Epidermal melanocyte (primary cell): ENCODE results near the gene FNDC10.
A peak's percentile ranks its signal among the peaks of the same experiment; 100 is the strongest.
"Not testable (repeated sequence)": the region's sequence is repeated elsewhere in the genome, so short reads cannot be mapped to it uniquely, and the experiment has no call there.

Experiments used
- DNase-seq: peaks from one replicate; pipeline ENCODE4 v3.0.0; 2011; ENCODE audit warnings: low spot score; ENCODE audit not compliant: insufficient read length

FNDC10 gene

DNA sequence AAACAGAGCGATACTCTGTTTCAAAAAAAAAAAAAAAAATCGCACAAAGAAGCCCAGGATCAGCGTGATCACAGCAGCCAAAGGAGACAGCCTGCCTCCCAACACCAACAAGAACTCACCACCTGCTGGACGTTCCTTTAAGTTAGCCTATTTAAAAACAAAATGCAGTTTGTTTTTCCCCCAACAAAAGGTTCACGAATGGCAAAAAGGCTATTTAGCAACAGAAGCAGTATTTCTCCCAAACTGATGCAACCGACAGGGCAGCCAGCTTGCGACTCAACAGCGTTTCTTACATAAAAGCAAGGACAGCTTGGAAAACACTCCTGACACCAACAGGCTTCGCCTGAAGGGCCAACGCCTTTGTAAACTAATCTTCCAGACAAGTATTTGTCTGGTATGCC lies 32.0 kb downstream of the FNDC10 start:
- no peak for DNase-seq

DNA sequence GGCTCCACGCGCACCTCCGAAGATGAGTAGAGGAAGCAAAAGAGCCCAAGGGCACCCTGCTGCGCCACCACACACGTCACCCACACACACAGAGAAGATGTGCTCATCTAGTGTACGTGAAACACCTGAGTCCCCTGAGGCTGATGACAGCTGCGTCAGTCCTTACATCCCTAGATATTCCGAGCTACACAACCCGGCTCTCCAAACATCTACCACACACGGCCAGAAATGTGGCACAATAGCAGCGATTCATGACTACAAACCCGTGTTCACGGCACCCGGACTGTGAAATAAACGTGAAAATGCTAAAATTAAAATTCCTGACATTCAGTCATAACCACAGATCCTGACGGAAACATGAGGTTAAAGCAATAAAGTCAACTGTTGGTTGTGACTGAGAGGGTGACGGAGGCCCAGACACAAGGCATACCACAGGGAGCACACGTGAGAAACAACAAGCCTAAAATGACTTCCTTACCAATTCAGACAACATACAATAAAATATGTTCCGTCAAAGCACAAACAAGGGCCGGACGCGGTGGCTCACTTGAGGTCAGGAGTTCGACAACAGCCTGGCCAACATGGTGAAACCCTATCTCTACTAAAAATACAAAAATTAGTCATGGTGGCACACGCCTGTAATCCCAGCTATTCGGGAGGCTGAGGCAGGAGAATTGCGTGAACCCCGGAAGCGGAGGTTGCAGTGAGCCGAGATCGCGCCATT lies 32.6 kb downstream of the FNDC10 start:
- DNase-seq = no peak

DNA sequence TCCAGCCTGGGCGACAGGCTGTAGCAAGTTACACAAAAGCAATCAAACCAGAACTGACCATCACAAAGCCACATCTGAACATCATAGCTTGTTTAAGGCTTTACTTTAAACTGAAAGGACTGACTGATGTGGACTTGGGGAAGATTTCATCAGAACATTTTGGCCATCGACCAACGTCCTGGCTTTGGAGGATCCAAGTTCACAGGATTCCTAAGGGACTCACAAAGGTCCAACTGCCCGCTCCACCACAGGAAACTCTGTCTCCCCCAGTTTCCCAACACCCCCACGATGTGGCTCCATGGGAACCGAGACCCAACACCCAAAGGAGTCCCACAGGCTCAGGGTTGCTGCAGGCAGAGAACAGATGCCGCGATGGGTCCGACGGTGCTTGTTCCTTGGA lies 34.6 kb downstream of the FNDC10 start:
- DNase-seq = no peak

DNA sequence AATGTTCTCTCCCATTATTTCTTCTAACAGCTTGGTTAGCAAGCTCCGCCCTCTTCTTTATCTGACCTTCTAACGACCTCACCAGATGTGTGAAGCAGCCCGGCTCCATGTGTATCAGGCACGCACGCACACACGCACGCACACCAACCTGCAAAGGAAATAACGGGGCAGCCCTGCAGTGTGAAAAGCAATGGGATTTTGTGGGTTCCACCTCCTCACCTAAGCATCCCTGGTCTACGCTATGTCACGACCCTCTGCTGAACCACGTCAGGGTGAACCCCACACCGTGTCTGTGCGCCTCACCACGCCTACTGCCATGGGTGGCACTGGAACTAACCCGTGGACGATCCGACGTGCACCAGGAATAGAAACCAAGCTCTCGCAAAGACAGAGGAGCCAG lies 35.7 kb downstream of the FNDC10 start:
- DNase-seq = no peak

DNA sequence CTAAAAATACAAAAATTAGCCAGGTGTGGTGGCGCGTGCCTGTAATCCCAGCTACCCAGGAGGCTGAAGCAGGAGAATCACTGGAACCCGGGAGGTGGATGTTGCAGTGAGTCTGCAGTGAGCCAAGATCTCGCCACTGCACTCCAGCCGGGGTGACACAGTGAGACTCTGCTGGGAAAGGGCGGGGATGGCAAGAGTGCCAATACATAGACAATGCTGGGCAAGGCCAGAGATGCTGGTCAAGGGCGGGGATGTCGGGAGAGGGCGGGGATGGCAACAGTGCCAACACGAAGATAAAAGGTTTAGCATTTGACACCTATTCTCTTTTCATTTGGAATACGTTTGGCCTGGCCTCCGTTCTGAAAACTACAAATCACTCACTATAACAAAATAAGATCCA lies 36.2 kb downstream of the FNDC10 start:
- no peak for DNase-seq

DNA sequence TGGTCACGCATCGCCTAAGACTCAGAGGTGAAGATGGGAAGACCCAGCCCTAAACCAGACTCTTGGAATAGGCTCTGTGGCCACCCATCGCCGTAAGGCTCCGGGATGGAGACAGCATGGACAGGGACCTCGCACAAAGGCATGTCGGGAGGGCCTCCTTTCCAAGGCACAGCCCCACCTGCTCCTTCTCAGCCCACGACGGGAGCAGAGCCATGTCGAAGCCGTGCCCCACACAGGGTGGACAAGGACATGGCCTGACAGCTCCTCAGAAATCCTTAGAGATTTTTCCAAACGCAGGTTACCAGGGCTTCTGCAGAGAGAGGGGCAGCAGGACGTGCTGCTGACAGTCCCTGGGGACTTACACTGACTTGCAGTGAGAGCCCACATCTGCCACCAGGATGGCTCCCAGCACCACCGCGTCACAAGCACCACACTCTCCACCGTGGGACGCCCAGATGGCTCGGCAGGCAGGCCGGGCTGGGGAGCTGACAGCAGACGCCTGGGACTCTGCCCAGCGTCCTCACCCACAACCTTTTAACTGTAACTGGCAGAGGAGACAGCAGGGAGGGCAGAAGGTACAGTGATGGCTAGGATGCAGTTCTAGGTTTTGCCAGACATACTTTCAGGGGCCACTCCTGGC lies 37.3 kb downstream of the FNDC10 start:
- DNase-seq = no peak

DNA sequence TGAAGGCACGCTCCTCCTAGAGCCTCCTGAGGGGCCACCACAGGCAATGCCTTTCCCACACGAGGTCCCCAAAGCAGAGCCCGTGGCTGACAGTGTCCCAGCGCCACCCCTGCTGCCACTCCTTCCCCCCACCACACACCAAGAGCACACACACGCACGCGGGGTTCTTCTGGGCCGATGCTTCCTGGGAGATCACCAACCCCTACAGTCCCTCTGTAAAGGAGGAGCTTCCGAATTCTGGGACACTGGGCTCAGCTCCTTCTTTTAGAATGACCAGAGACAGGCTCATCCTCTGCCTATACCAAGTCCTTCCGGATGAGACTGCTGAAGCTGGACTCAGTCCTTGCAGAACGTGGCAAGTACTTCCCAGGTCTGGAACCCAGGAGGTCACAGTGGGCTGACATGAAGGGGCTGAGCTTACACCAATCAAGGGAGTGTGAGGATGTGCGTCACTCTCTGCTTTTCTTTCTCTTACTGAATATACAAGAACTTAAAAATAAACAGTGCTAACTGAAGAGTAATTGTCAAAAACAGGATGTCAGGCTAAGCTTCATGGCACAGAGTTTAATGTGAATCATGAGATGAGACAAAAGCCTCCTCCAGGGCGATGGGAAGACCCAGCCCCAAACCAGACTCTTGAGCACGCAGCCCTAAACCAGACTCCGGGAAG lies 38.0 kb downstream of the FNDC10 start:
- DNase-seq = no peak

DNA sequence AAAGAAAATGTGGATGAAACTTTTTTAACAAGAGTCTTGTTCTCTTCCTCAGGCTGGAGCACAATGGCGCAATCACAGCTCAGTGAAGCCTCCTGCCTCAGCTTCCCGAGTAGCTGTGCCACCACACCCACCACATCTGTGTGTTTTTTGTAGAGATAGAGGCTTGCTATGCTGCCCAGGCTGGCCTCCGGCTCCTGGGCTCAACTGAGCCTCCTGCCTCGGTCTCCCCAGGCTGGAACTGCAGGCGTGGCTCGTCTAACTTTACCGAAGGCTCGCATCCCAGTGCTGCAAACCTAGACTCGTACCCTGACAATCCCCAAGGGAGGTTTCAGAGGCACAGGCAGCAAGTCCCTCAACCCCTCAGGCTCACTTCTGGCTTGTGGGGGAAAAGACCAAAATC lies 39.8 kb downstream of the FNDC10 start:
- DNase-seq = no peak

DNA sequence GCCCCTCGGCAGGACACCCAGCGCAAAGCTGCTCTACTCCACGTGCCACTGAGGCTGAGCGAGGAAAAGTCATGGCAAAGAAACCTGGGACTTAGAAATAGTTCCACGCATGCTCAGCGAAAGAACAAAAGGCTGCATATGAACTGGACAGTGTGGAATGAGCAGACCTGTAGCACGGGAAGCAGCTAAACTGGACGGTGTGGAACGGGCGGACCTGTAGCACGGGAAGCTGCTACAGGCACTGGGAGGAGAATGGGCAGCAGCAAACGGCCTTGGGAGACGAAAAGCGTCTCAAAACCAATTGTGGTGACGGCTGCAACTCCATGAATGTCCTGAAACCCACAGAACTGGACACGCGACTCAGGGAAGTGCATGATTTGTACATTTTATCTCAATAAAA lies 40.9 kb downstream of the FNDC10 start:
- no peak for DNase-seq

DNA sequence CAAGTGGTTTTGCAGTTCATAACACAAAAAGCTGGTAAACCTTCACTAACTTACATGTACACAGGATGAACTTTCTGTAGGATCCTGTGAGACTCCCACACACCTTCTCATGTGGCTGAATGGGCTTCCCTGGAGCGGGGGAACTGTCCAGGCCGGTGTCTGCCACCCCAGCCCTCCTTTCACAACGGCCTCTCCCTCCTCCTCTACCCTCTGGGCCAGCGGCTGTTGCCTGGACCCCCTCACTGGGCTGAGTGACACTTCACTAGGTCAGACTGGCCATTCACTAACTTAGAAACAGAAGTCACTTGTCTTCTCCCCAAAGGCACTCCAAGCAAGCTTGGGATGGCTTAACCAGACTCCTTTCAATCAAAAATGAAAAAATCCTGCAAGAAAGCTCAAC lies 41.3 kb downstream of the FNDC10 start:
- DNase-seq = no peak

DNA sequence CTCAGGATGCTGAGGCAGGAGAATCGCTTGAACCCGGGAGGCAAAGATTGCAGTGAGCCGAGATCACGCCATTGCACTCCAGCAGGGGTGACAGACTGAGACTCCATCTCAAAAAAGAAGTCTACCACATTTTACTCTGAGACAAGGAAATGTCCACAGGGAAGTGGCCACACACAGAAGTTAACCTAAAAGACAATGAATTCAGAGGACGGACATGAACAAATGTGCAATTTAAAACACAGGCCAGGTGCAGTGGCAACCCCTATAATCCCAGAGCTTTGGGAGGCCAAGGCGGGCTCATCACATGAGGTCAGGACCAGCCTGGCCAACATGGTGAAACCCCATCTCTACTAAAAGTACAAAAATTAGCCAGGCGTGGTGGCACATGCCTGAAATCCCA lies 42.2 kb downstream of the FNDC10 start:
- DNase-seq = not testable (repeated sequence)

DNA sequence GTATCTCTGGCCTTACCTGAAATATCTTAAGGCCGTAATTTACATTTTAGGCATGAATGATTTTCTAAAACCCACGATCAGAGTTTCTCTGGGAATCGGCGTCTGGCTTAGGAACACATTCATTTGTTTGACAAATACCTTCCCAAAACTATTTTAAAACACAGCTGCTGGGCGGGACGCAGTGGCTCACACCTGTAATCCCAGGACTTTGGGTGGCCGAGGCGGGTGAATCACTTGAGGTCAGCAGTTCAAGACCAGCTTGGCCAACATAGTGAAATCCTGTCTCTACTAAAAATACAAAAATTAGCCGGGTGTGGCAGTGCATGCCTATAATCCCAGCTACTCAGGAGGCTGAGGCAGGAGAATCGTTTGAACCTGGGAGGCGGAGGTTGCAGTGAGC lies 43.0 kb downstream of the FNDC10 start:
- DNase-seq = not testable (repeated sequence)

DNA sequence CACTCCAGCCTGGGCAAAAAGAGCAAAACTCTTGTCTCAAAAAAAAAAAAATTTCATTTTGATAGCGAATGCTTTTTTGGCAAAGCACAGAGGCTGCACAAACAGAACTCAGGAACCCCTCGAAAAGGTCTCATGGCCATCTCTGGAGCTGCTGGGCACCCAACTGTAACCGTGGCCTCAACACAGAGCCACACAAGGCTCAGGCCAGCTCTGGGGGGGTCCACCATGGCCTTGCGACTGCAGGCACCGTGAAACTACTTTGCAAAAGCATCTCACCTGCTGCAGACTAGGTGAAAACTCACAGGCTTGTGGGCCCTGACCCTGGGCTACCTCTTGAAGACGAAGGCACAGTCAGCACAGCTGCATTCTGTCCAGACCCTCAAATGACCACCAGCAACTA lies 43.4 kb downstream of the FNDC10 start:
- DNase-seq = no peak

DNA sequence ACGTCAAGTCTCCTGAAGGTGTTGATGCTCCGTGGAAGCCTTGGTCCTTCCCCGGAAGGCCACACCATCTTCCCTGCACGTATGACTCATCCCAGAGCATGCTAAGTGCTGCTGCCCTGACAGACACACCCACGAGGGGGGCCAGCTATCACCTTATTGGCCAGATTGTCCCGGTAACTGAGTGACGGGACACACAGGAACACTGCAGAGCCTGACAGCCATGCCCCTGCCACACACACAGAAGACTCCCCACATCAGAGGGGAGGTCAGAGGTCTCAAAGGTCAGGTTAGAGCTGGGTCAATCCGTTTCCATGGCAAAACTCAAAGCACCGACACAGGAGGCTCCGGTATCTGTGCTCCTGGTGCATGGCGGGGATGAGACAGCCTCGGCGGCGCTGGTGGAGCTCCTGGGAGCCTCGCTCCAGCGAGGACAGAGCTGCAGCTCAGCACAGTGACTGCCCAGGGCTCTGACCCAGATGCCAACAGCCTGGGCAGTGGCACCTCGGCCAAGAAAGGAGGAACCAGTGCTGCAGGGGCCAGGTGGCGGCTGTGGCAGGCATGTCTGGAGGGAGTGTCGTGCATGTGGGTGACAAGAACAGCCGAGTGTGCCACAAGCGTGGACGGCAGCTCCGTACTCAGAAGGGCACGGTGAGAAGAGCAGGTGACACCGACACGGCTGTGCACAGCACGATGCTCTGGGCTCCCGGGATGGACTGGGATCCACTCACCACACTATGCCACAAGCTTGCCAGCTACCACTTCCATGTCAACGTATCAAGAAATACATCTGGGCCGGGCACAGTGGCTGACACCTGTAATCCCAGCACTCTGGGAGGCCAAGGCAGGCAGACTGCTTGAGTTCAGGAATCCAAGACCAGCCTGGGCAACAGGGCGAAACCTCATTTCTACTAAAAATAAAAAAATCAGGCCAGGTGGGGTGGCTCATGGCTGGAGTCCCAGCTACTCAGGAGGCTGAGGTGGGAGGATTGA lies 44.7 kb downstream of the FNDC10 start:
- DNase-seq = no peak

DNA sequence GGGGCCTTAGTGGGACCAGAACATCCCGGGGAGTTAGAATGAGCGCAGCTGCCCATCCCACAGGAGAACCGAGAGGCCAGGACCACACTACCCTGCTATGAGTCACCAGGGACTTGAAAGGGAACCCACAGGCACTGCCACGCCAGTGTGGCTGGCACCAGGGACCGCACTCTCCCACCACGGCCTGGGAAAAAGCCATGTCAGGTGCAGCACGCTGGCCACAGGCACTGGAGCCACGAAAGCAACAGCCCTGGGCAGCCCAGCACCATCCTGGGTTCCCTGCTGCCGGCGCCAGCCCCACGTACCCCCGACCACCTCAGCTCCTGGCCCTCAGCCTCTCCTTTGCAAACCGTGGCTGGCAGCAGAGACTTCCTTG lies 45.4 kb downstream of the FNDC10 start:
- no peak for DNase-seq

DNA sequence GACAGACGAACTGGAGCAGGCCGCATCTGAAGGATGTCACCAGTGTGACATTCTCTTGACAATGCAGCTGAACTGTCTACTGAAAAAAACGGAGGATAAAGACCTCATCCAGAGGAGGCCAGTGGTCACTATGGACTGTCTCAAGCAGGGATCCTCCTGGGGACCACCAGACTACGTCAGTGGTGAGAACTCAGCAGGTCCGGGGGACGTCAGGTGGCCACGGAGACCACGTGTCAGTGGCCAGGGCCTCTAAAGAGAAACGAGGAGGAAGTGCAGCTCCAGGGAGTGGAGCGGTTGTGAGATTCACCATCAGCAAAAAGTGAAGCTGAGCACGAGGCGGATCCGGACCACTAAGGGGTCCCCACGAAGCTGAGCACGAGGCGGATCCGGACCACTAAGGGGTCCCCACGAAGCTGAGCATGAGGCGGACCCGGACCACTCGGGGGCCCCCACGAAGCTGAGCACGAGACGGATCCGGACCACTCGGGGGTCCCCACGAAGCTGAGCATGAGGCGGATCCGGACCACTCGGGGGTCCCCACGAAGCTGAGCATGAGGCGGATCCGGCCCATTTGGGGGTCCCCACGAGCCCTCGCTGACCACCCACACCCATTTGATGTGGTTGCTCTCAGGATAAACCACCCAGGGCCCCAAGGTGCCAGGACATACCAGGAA lies 46.0 kb downstream of the FNDC10 start:
- DNase-seq = no peak

DNA sequence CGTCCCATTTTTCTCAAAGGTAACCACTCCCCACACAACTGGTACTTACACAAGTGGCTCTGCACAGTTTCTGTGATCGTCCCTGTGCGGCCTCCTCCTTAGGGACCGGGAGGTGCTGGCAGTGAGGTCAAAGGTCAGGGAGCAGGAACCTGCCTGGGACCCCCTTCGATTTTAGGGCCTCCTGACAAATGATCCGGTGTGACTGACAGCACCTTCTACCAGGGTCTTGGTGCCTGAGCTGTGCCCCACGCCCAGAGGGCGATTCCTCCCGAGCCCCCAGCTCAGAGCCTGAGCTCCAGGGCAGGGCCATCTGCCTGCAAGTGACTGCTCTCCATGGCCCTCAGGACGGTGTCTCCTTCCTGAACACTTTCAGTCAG lies 47.7 kb downstream of the FNDC10 start:
- no peak for DNase-seq

DNA sequence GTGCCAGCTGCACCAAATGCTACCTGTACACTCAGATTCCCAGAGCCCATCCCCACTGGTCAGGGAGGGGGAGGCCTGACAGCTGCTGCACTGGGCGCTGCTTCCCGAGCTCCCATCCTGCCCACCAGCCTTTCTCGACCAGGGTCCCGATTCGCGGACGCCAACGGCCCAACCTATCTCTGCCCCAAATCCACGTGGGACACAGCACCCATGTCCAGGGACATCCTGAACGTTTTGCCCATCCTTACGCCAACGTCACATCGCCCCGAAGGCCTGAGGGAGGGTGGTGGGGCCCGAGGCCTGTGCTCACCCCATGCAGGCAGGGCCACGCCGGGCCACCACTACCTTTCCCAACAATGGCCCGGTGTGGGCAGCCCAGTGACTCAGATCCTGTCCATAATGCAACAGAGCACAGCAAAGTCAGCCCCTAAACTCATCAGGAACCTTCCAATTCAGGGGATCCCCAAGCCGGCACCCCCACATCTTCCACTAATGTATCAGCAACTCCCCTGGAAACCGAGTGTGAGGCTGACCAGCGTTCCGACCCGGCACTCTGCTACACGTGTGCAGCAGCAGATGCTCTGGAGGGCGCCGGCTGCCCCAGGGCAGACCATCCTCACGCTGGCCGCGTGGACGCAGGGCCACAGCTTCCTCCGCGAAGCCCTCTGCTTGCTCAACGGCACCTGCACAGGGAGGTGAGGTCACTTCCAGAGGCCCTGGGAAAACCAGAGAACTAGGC lies 48.2 kb downstream of the FNDC10 start:
- DNase-seq = no peak

DNA sequence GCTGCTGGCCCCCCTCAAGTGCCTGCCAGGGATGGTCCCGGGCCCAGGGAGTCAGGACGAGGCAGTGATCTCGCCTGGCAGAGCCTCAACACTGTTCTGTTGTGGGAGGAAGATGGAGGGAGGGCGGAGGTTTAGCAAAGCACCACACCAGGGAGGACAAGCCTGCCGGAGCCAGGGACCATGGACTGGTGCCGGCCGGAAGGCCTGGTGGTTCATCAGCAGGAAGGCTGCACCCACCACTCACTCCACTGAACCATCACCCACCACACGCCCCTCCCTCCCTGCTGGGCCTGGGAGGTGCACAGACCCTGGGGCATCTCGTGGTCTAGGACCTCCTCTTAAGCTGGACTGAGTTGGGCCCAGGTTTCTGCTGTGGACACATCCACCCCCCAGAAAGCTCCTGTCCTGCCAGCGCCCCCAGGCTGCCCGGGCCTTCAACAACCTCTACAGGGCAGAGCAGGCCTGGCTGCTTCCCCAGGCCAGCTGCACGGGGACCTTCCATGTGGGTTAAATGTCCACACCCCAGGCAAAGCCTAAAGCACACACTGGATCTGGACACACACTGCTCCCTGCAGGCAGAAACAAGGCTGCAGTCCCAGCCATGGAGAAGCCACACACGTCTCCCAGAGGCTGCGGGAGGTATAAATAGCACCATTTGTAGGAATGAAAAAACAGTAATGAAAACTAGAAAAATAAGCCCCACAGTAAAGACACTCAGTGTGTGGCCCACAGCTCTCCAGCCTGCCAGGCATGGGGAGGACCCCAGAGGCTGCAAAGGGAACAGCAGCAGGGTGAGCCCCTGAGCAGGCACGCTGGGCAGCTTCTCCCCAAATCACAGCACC lies 49.1 kb downstream of the FNDC10 start:
- DNase-seq = peak; percentile 75

DNA sequence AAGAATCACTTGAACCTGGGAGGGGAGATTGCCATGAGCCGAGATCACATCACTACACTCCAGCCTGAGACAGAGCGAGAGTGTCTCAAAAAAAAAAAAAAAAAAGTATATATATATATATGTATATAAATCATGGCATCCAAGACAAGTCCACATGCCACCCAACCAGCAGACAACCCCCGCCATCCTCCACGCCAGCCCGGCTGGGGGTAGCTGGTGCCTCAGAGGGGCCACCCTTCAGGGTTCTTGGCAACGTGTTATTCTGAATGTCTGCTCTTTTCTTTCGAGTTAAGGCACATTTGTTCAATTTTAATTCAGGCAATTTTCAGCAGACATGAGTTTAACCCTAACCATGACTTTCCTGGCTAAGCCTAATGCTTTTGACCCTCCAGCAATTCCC lies 49.8 kb downstream of the FNDC10 start:
- DNase-seq = peak; percentile 13
